ENCODE measurements around the gene KIFBP. TPM values are rescaled to one million over a fixed set of nuclear protein-coding genes. Genes with fewer than 3 reads are reported as not detected.
A peak's percentile ranks its signal among the peaks of the same experiment; 100 is the strongest.

Gene KIFBP
- polyA plus RNA-seq, 1 experiment = 27.4 TPM

DNA sequence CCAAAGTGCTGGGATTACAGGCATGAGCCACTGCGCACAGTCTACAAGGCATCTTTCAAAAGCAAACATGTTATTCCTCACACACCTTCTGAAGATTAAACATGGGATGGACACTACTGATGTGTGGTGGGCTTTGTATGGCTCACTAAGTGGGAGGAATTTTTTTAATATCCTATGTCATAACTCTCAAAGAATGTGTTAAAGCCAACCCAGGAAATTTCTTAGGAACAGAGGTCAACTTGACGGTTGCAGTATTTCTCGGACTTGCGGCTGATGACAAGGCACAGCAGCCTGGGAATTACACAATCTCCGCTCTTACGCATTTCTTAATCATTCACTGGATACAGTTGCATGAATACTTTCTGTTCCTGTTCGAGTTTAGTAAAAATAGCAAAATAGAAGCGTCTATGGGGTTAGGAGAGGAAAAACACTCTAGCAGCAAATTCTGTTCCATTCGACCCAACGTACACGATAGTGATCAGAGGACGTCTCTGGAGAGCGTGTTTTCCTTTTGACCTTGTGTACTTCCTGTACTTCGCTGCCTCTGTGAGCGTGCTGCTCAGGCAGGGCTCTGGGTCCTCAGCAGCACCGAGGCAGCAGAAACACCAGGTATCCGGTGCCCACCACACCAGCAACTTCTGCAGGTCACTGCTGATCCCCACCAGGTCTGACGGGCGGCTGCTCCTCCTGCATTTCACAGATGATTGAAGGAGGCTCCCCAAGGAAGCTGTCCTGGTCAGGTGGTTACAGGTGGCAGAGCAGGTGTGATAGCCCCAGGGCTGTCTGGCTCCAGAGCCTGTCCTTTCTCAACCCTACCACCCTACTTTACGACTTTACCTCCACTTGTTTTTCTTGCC is 72.9 kb downstream of the KIFBP start:
- DNase-seq (ENCODE audit: low read depth) = peak; percentile 78
- Histone ChIP-seq H3K4me3 (ENCODE audit: low read depth, low read length) (no peak overlapping the region), H3K36me3 (ENCODE audit: control insufficient read depth, insufficient read depth, low read length) (no peaks in the 10 kb centered on the region), H3K27me3 (ENCODE audit: control insufficient read depth, insufficient read depth, low read length) (no peaks in the 10 kb centered on the region)
- POLR2A ChIA-PET = no interaction called here
- TF ChIP-seq CTCF (IDR thresholded peaks at IDR 0.05; ENCODE audit: insufficient read depth, low read depth, low read length) = no peak
- CTCF ChIA-PET = interaction anchor here (1.0 kb wide), 1 partner anchor 31 kb away, joined by 4 read pairs; no protein-coding TSS in a partner anchor

DNA sequence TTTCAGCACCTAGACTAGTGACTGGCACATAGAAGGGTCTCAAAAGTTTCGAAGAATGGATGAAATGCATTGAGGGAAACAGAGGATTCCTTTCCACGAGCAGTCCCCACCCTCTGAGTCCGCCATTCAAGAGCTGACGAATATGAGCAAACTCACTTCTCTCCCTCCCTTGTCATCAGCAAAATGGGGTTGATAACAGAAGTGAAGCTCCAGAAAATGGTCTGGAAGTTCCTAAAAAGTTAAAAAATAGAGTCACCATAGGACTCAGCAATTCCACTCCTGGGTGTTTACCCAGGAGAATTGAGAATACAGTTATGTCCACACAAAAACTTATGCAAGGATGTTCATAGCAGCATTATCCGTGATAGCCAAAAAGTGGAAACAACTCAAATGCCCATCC is 74.3 kb downstream of the KIFBP start:
- no peak overlapping the region for H3K4me3 ChIP-seq (ENCODE audit: low read depth, low read length)
- DNase-seq (ENCODE audit: low read depth) = no peak
- no peaks in the 10 kb centered on the region for H3K27me3 ChIP-seq (ENCODE audit: control insufficient read depth, insufficient read depth, low read length)
- no peak for TF ChIP-seq CTCF (IDR thresholded peaks at IDR 0.05; ENCODE audit: insufficient read depth, low read depth, low read length)
- no peaks in the 10 kb centered on the region for H3K36me3 ChIP-seq (ENCODE audit: control insufficient read depth, insufficient read depth, low read length)
- CTCF ChIA-PET = interaction anchor here (0.7 kb wide), 1 partner anchor 20 kb away, joined by 3 read pairs; no protein-coding TSS in a partner anchor
- POLR2A ChIA-PET = no interaction called here

DNA sequence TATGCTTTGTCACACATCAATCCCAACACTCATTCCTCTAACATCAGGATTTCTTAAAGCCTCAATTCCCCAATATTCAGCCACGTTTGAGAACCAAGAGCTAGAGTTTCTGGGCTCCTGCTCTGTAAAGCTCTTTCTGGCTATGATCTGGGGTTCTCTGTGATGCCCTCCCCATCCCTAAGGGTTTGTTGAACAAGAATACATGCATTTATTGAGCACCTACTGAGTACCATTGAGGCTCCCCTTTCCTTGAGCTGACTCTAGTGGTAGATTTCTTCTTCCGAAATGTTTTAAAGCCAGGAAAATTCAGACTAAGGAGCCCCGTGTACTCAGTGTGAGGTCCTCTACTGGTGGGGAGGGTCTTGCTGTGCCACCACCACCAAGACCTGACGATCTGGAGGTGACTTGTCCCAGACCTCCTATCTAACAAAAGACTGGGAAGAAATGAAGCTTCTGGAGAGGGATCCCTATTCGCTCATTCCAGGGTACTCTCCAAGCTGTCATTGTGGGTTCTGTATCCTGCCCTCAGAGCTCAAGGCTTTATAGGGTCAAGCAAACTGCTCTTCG is 76.2 kb downstream of the KIFBP start:
- Histone ChIP-seq H3K4me3 (ENCODE audit: low read depth, low read length) (no peak overlapping the region), H3K36me3 (ENCODE audit: control insufficient read depth, insufficient read depth, low read length) (no peaks in the 10 kb centered on the region), H3K27me3 (ENCODE audit: control insufficient read depth, insufficient read depth, low read length) (no peaks in the 10 kb centered on the region)
- DNase-seq (ENCODE audit: low read depth) = no peak
- ChIA-PET CTCF (interaction anchor here (0.6 to 1.5 kb wide), 3 partner anchors 13 to 62 kb away, joined by 3 to 5 read pairs (median 3); no protein-coding TSS in a partner anchor), POLR2A (no interaction called here)
- no peak for TF ChIP-seq CTCF (IDR thresholded peaks at IDR 0.05; ENCODE audit: insufficient read depth, low read depth, low read length)

GRCh38 chr10:69065406-69066361 is 77.1 kb downstream of the KIFBP start:
- no peak for TF ChIP-seq CTCF (IDR thresholded peaks at IDR 0.05; ENCODE audit: insufficient read depth, low read depth, low read length)
- DNase-seq (ENCODE audit: low read depth) = no peak

More at GRCh38 chr10:69065406-69066361, 77.1 kb downstream of the KIFBP start:
- Histone ChIP-seq H3K36me3 (ENCODE audit: control insufficient read depth, insufficient read depth, low read length) (no peaks in the 10 kb centered on the region), H3K4me3 (ENCODE audit: low read depth, low read length) (no peak overlapping the region), H3K27me3 (ENCODE audit: control insufficient read depth, insufficient read depth, low read length) (no peaks in the 10 kb centered on the region)
- ChIA-PET CTCF (interaction anchor here (1.1 to 1.5 kb wide), 2 partner anchors 12 to 57 kb away, joined by 3 to 5 read pairs; no protein-coding TSS in a partner anchor), POLR2A (no interaction called here)

Other genes with a start within 250 kb of the KIFBP start
- gene STOX1, start 161.3 kb upstream of the KIFBP start, polyA plus RNA-seq (2011; rRNA removed) = 0.02 TPM in 1 of 2 replicates, not detected in the other
- 23.1 and 43.3 TPM in 2 replicates for gene DDX50, start 87.5 kb upstream of the KIFBP start, polyA plus RNA-seq (2011; rRNA removed)
- gene DDX21, start 32.6 kb upstream of the KIFBP start, polyA plus RNA-seq (2011; rRNA removed) = 21.9 and 46.2 TPM in 2 replicates
- 83.5 and 127 TPM in 2 replicates for gene SRGN, start 99.3 kb downstream of the KIFBP start, polyA plus RNA-seq (2011; rRNA removed)
- gene VPS26A, start 135.4 kb downstream of the KIFBP start, polyA plus RNA-seq (2011; rRNA removed) = 7.5 and 18.7 TPM in 2 replicates
- gene SUPV3L1, start 191.4 kb downstream of the KIFBP start, polyA plus RNA-seq (2011; rRNA removed) = 17.1 and 26.0 TPM in 2 replicates
- gene HKDC1, start 231.5 kb downstream of the KIFBP start, polyA plus RNA-seq (2011; rRNA removed) = 0.09 and 0.18 TPM in 2 replicates